ENCODE results near the gene ISG20. TPM values are rescaled to one million over a fixed set of nuclear protein-coding genes. Genes with fewer than 3 reads are reported as not detected.
"Not testable (repeated sequence)": the region's sequence is repeated elsewhere in the genome, so short reads cannot be mapped to it uniquely, and the experiment has no call there.

ISG20 gene
- total and polyA plus RNA-seq, 2 donors (not counting 1 experiment from before 2014, with no cell fraction given) = 190 to 232 TPM

DNA sequence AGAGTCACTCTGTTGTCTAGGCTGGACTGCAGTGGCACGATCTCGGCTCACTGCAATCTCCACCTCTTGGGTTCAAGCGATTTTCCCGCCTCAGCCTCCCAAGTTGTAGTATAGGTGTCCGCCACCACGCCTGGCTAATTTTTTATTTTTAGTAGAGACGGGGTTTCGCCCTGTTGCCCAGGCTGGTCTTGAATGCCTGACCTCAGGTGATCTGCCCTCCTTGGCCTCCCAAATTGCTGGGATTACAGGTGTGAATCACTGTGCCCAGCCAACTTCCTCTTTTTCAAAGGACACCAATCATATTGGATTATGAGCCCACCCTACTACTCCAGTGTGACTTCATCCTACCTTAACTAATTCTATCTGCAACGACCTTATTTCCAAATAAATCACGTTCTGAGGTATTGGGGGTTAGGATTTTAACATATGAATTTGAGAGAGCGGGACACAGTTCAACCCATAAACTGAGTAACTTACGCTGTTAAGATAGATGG, 3.2 kb downstream of the ISG20 start:
- intact Hi-C loops (cut with micrococcal nuclease) = no loop called here
- H4K20me1 ChIP-seq (ENCODE audit: control insufficient read depth, insufficient read depth, low read length, poor library complexity, severe bottlenecking) = peaks cover 9% of the 10 kb centered on the region
- H3K27me3 ChIP-seq (replicated peaks in 1 of 4; ENCODE audit: control extremely low read depth in 1 of 4, control insufficient read depth in 3 of 4, insufficient read depth in 4 of 4, low read length in 3 of 4) = no peaks in the 10 kb centered on the region
- Mint-ChIP-seq H3K27me3 (no peaks in the 10 kb centered on the region), H3K4me1 (peaks cover 79% of the 10 kb centered on the region), H3K9me3 (ENCODE audit: insufficient read depth) (no peaks in the 10 kb centered on the region), H3K4me3 (peak overlapping the region; percentile 84), H3K27ac (peak overlapping the region; percentile 96)
- no peaks in the 10 kb centered on the region for H3K9me3 ChIP-seq (ENCODE audit: control extremely low read depth in 1 of 3, control insufficient read depth in 2 of 3, insufficient read depth in 1 of 3, low read length in 2 of 3)
- H3K9ac ChIP-seq (ENCODE audit: low read length) = peak overlapping the region; percentile 39
- 22% methylated on average over 7 of the region's 12 CpGs for WGBS (ENCODE audit: insufficient coverage)
- TF ChIP-seq CTCF (IDR thresholded peaks at IDR 0.05) = no peak
- TF ChIP-seq EZH2 (IDR thresholded peaks at IDR 0.05; ENCODE audit: borderline replicate concordance, insufficient read depth, low read depth, low read length, poor library complexity, severe bottlenecking) = no peak
- ATAC-seq (ENCODE audit: low read depth) (no peak), DNase-seq (no peak)
- H3K27ac ChIP-seq (ENCODE audit: low read length in 2 of 2) = peak overlapping the region; percentile 97 to 99
- peaks cover 74 to 86% of the 10 kb centered on the region in 2 donors for H3K4me1 ChIP-seq (ENCODE audit: control insufficient read depth in 2 of 2, insufficient read depth in 2 of 2, low read length in 2 of 2)
- ChIA-PET CTCF (no interaction called here), POLR2A (interaction anchor here (0.9 kb wide), 1 partner anchor 8 kb away, joined by 3 read pairs; no protein-coding TSS in a partner anchor)
- peak overlapping the region; percentile 95 for H3K4me2 ChIP-seq (replicated peaks; ENCODE audit: low read depth, low read length, poor library complexity, severe bottlenecking)
- peaks cover 77% of the 10 kb centered on the region for H3K79me2 ChIP-seq (ENCODE audit: control insufficient read depth, insufficient read depth, low read length)
- H3K4me3 ChIP-seq (ENCODE audit: control extremely low read depth in 1 of 5, extremely low read depth in 1 of 5, insufficient read depth in 1 of 5, low read depth in 2 of 5, low read length in 4 of 5) = peak overlapping the region in 3 of 5 experiments; percentile 14 to 76 (median 30)
- peaks cover 0 to 47% of the 10 kb centered on the region in 2 experiments for H3K36me3 ChIP-seq (replicated peaks in 1 of 2; ENCODE audit: control extremely low read depth in 1 of 2, control insufficient read depth in 1 of 2, extremely low read depth in 1 of 2, insufficient read depth in 2 of 2, low read length in 1 of 2)
- H2AFZ ChIP-seq (ENCODE audit: insufficient read depth, low read depth, low read length, poor library complexity, severe bottlenecking) = no peak overlapping the region

- H3K9me3 Mint-ChIP-seq (ENCODE audit: insufficient read depth); POLR2A ChIA-PET; intact Hi-C loops (cut with micrococcal nuclease); H3K27me3 ChIP-seq (replicated peaks in 1 of 4; ENCODE audit: control extremely low read depth in 1 of 4, control insufficient read depth in 3 of 4, insufficient read depth in 4 of 4, low read length in 3 of 4); H3K27me3 Mint-ChIP-seq; CTCF ChIA-PET; H4K20me1 ChIP-seq (ENCODE audit: control insufficient read depth, insufficient read depth, low read length, poor library complexity, severe bottlenecking); DNase-seq; H3K9me3 ChIP-seq (ENCODE audit: control extremely low read depth in 1 of 3, control insufficient read depth in 2 of 3, insufficient read depth in 1 of 3, low read length in 2 of 3); H2AFZ ChIP-seq (ENCODE audit: insufficient read depth, low read depth, low read length, poor library complexity, severe bottlenecking); ATAC-seq (ENCODE audit: low read depth): not testable (repeated sequence)
- Histone ChIP-seq H3K36me3 (replicated peaks in 1 of 2; ENCODE audit: control extremely low read depth in 1 of 2, control insufficient read depth in 1 of 2, extremely low read depth in 1 of 2, insufficient read depth in 2 of 2, low read length in 1 of 2) (peaks cover 0 to 47% of the 10 kb centered on the region in 2 experiments), H3K4me1 (ENCODE audit: control insufficient read depth in 2 of 2, insufficient read depth in 2 of 2, low read length in 2 of 2) (peaks cover 74 to 86% of the 10 kb centered on the region in 2 donors), H3K9ac (ENCODE audit: low read length) (peak overlapping the region; percentile 39), H3K4me2 (replicated peaks; ENCODE audit: low read depth, low read length, poor library complexity, severe bottlenecking) (peak overlapping the region; percentile 95), H3K79me2 (ENCODE audit: control insufficient read depth, insufficient read depth, low read length) (peaks cover 72% of the 10 kb centered on the region), H3K4me3 (ENCODE audit: control extremely low read depth in 1 of 5, extremely low read depth in 1 of 5, insufficient read depth in 1 of 5, low read depth in 2 of 5, low read length in 4 of 5) (peak overlapping the region in 1 of 5 experiments; percentile 30), H3K27ac (ENCODE audit: low read length in 2 of 2) (peak overlapping the region; percentile 97 to 99)
- peaks cover 79% of the 10 kb centered on the region for H3K4me1 Mint-ChIP-seq
- peak overlapping the region; percentile 96 for H3K27ac Mint-ChIP-seq
- peak overlapping the region; percentile 84 for H3K4me3 Mint-ChIP-seq
- WGBS (ENCODE audit: insufficient coverage) = 63% methylated on average over 5 of the region's 11 CpGs
These were observed 3.7 kb downstream of the ISG20 start for GRCh38 chr15:88642514-88642913.

Data from B cell (primary cell).